GM21619 (cell line): Measurements from ENCODE around the gene APOL4.
"Not testable (repeated sequence)": the region's sequence is repeated elsewhere in the genome, so short reads cannot be mapped to it uniquely, and the experiment has no call there.

Experiments
- ATAC-seq: cut with Tn5 transposase; IDR thresholded peaks from one replicate; pipeline ENCODE4 v1.9.1; 2021; ENCODE audit not compliant: unreplicated experiment

APOL4 gene

GRCh38 chr22:36209488-36209908, 7.9 kb upstream of the APOL4 start:
- ATAC-seq, result not testable (repeated sequence)

GRCh38 chr22:36208914-36209313, 7.3 kb upstream of the APOL4 start:
- no peak for ATAC-seq

DNA sequence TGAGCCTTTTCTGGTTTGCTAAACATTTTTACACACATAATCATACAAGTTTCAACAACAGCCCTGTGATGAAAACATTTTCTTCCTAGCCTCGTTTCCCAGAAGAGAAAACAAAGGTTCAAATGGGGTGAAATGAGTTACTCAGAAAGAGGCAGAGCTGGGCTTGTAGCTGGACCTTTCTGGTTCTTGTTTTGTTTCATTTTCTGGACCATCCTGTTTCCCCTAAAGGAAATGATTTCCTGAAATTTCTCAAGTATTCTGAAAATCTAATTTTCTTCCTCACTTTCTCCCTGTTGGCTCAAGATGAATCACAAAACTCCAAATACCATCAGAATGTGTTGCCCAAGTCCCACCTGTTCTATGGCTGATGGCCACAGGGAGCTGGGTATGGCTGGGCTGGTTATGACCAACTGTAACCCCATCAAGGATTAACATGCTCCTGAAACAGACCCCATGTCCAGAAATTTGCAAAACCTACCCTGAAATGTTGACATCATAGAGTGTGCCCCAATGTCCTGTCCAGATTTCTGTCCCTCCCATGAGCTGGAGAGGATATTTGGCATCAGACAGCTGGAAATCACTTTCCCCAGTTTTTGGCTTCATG, 6.7 kb upstream of the APOL4 start:
- no peak for ATAC-seq

- ATAC-seq, result no peak
These were observed 4.6 kb upstream of the APOL4 start for GRCh38 chr22:36206255-36206654.

DNA sequence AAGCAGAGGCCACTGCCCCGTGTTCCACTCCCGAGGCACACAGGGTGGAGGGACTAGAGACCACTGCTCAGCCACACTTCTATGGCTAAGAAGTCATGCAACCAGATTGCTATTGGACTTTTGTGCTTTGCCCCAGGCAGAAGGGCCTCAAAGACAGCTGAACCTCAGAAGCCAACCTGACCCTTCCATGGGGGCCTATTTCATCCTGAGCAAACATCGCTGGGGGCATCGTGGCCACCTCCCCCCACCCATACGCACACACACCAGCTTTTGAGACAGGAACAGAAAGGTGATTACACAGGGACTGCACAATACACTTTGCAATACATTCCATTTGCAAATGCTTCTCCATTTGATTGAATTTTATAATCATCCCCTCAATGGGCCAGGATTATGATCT, 4.0 kb upstream of the APOL4 start:
- ATAC-seq, result not testable (repeated sequence)

- ATAC-seq, result no peak
These were observed 3.0 kb upstream of the APOL4 start for GRCh38 chr22:36204632-36205015.

DNA sequence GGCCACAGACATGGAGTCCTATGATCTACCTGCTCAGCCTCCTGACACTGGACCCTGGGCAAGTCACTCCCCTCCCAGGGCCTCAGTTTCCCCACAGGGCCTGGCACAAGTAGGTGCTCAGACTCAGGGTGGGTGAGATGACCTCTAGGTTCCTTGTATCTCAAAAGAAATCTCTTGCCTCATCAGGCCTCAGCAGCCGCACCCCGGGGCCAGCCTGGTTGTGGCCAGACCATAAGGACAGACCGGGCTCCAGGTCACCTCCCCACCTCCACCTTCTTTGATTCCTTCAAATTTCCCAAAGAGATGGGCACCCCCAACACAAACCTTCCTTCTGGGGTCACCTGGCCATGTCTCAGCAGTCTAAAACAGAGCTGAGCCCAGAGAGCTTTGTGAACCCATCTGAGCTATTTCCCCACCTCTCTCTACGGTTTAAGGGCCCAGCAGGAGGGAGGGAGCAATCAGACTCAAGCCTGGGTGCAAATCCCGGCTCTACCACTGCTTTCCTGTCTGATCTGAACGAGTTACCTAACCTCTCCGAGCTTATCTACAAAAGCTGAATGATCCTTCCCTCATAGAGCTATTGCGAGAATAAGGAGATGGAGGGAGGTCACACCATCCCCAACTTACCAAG, 2.5 kb upstream of the APOL4 start:
- no peak for ATAC-seq

DNA sequence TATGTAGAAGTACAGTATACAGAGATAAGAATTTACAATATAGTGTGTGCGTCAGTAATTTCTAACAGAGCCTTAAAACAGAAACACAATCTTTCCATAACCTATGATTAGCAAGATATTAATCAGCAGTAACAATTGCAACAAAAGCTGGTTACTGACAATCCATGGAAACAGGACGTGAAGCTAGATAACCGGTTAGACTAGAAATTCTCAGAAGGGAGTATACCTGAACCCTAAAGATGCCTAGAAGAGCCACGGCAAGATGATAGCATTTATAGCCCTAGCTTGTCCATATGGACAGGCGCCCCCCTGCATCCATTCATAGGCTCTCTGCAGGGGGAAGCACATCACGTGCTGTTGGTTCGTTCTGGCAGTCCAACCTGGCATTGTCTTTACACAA, 1.8 kb upstream of the APOL4 start:
- not testable (repeated sequence) for ATAC-seq

DNA sequence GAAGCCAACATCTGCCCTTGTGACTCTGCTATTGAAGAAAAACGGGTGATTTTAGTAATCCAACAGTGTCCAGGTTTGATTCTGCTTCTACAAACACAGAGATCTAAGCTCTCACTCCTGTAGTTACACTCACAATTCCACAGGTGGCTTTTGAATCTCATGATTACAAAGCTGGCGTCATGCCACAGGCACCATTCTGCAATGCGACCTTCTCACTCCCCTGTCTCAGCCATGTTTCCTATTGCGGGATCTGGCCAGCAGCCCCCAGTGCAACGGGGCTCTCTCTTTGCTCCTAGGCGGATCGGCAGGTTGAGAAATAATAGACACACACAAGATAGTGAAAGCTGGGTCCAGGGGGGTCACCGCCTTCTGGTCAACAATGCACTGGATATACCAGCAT, 1.3 kb upstream of the APOL4 start:
- not testable (repeated sequence) for ATAC-seq

DNA sequence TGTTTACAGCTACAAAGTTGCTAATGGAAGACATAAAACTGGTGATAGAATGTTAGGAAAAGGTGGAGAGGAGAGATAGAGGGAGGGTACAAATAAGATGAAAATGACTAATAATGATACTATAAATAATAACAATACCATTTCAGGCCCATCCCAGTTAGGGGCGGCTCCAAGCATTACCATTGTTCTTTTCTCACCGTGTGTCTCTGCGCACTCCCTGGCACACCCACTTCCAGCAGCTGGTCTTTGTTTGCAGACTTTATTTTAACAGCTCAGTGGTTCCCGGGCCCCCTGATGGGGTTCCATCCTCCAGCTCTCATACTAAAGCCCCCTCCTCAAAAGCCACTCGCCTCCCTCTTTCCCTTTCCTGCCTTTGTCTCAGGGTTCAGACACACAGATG, 584 bp downstream of the APOL4 start:
- ATAC-seq, result not testable (repeated sequence)

GRCh38 chr22:36199001-36199551, 2.5 kb downstream of the APOL4 start:
- ATAC-seq, result no peak

- no peak for ATAC-seq
These were observed 3.1 kb downstream of the APOL4 start for GRCh38 chr22:36198536-36198935.

DNA sequence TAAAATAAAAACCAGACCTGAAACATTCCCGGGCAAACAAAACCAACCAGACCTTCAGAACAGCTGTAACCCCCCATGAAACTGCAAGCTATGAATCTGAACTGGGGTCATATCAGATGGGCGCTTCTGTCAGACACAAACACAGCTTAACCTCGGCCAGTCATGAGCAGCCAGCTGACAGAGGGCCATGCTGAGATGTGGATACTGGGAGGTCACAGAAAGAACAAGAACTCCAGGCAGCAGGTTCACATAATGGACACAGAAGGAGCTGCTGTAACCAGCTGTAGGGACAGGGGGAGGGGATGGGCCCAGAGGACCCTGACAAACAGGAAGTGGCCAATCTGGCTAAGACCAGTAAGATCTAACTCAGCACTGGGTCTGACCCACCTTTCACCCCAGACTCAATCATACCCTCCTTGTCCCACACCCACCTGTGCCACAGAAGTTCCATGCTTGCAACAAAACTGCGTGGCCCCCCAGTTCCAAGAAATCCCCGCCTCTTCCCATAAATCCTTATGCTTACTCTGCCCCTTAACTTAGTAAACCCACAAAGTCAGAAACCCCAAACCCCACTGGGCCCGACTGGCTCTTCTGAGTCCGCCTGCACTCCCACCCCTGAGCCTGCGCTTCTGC, 4.0 kb downstream of the APOL4 start:
- no peak for ATAC-seq

DNA sequence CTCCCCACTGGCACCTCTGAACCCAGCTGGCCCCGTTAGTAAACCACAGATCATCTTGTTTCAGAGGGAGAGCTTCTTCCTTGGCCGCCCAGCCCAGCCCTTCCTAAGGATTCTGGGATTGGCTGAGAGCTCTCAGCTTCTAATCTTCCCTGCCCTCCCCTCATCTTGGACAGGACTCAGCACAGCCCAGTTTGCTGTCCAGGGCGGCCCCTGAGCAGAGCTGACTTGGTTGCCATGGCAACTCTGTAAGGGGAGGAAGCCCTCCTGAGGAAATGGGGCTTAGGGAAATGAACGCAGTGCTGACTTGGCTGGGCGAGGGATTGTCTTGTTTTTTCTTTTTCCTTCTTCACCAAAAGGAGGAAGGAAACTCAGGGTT, 4.6 kb downstream of the APOL4 start:
- ATAC-seq, result no peak

DNA sequence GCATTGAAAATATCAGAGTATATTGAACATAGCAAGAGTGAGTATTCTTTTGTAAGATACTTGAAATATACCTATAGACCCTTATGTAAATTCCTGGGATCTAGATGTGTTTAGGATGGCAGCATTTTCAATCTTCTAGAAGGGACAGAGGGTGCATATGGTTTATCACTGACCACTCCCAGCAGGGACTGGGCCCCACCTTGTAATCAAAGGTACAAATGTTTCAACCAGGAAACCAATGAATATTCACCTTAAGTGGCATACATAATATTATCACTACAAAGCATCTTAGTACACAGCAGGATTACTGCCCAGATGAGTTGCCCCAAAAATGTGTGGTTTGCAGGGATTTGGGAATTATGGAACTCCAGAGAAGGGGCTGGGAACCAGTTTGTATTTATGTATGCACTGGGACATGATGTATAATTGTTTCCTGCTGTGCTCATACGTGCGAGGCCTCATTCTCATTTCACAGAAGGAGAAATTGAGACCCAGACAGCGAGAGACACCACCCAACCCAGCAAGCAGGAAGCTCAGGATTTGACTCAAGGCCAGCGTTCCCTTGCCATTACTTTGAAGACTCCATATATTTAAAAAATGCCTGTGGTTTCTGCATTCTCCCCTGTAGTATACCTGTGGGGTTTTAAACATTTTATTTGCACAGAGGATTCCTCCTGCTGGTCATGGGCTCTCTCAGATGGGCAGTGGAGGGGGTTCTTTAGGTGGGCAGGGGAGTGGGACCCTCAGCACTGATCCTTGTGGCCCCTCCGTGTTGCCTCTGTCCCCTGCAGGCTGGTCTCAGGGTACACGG, 5.2 kb downstream of the APOL4 start:
- ATAC-seq, result no peak

- ATAC-seq, result no peak
These were observed 6.6 kb downstream of the APOL4 start for GRCh38 chr22:36194971-36195370.

DNA sequence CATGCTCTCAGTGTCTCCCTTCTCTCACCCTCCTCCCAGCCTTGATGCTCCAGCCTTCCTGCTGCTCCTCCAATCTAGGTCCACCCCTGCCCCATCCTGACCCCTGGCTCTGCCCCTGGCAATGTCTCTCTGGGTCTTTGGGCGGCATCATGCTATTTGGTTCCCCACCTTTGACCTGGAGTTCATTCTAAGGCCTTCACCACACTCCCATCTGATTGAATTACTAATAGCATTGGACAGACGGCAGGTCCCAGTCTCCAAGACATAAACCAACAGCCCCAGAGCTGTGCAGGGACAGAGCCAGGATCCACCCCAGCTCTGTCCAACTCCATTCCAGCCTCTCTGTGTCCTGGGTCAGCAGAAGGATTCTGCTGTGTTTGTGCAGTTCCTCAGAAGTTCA, 7.2 kb downstream of the APOL4 start:
- no peak for ATAC-seq

DNA sequence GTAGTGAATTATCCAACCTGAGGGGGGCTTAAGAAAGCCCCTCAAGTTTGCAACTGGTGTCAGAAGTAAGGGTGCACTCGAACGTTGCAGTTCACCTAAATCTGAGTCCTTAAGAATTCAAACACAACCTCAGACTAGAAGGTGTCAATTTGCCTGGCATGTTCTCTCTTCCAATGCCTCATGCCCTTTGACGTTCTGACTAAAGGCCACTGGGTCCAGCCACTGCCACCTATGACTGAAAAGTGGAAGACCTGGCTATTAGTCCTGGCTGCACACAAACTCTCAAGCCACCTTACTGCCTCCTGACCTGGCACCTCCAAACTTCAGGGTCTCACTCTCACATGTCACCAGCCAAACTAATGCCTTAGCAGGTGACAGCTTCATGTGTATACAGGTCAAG, 8.0 kb downstream of the APOL4 start:
- ATAC-seq, result no peak

GRCh38 chr22:36193171-36193570, 8.4 kb downstream of the APOL4 start:
- ATAC-seq, result no peak

GRCh38 chr22:36192542-36192941, 9.1 kb downstream of the APOL4 start:
- ATAC-seq, result no peak

GRCh38 chr22:36191106-36191836, 10.3 kb downstream of the APOL4 start:
- ATAC-seq, result no peak
